HCT116 (cell line): ENCODE measurements around the gene COA3.

ENCODE experiments used
- CBX3 ChIP-seq: IDR thresholded peaks from 2 replicates; pipeline ENCODE4 v1.6.1; 2012; ENCODE audit warnings: low read depth
- CEBPB ChIP-seq: IDR thresholded peaks from 2 replicates; pipeline ENCODE4 v1.6.1; 2012; ENCODE audit warnings: low read depth
- CTCF ChIP-seq, 3 experiments: fragments of 200-600 bp in 1 of 3; sonication (generic) in 1 of 3; IDR thresholded peaks in 2 of 3; conservative IDR thresholded peaks in 1 of 3; 2 replicates each; pipeline ENCODE4 v1.5.1; 2012 to 2017; ENCODE audit warnings: low read depth in 2 of 3, low read length in 2 of 3, antibody characterized with exemption in 1 of 3, borderline replicate concordance in 1 of 3, control low read depth in 1 of 3, mild to moderate bottlenecking in 1 of 3, mixed read lengths in 1 of 3, mixed run types in 1 of 3, moderate library complexity in 1 of 3; ENCODE audit not compliant: insufficient read depth in 1 of 3
- EZH2 ChIP-seq: fragments of 200-600 bp; sonication (generic); IDR thresholded peaks from 2 replicates; pipeline ENCODE4 v1.6.1; 2017; ENCODE audit warnings: antibody characterized with exemption, mixed run types
- JUND ChIP-seq: IDR thresholded peaks from 2 replicates; pipeline ENCODE4 v1.6.1; 2012
- POLR2A ChIP-seq: IDR thresholded peaks from 2 replicates; pipeline ENCODE4 v1.7.0; 2011; ENCODE audit warnings: borderline replicate concordance; ENCODE audit not compliant: insufficient read depth, insufficient read length; ENCODE audit errors: extremely low read depth
- POLR2AphosphoS5 ChIP-seq: IDR thresholded peaks from 2 replicates; pipeline ENCODE4 v1.6.1; 2011; ENCODE audit warnings: mild to moderate bottlenecking, low read depth, low read length, moderate library complexity
- SRF ChIP-seq: IDR thresholded peaks from 2 replicates; pipeline ENCODE4 v1.6.1; 2012; ENCODE audit warnings: low read depth
- YY1 ChIP-seq: IDR thresholded peaks from 2 replicates; pipeline ENCODE4 v1.6.1; 2011; ENCODE audit warnings: low read length, low read depth, moderate library complexity, mild to moderate bottlenecking; ENCODE audit not compliant: insufficient replicate concordance; ENCODE audit errors: extremely low read depth
- ZBTB33 ChIP-seq: IDR thresholded peaks from 2 replicates; pipeline ENCODE4 v1.6.1; 2011; ENCODE audit warnings: mild to moderate bottlenecking, low read length, moderate library complexity; ENCODE audit not compliant: insufficient replicate concordance; ENCODE audit errors: extremely low read depth

- TF ChIP-seq CTCF (IDR thresholded peaks at IDR 0.05 in 2 of 3, conservative IDR thresholded peaks at IDR 0.05 in 1 of 3; ENCODE audit: borderline replicate concordance in 1 of 3, insufficient read depth in 1 of 3, low read depth in 2 of 3, low read length in 2 of 3) = no peak
- no peak for TF ChIP-seq CBX3
- TF ChIP-seq CEBPB = no peak
- TF ChIP-seq YY1 = no peak
- no peak for TF ChIP-seq SRF
- TF ChIP-seq POLR2A = no peak
- no peak for TF ChIP-seq JUND
- TF ChIP-seq EZH2 = no peak
- TF ChIP-seq ZBTB33 = no peak
- TF ChIP-seq POLR2AphosphoS5 = no peak
Measured at GRCh38 chr17:42845556-42845917, 47.0 kb upstream of the COA3 start.
